ENCODE measurements around the gene KRTAP10-1.

KRTAP10-1 gene

DNA sequence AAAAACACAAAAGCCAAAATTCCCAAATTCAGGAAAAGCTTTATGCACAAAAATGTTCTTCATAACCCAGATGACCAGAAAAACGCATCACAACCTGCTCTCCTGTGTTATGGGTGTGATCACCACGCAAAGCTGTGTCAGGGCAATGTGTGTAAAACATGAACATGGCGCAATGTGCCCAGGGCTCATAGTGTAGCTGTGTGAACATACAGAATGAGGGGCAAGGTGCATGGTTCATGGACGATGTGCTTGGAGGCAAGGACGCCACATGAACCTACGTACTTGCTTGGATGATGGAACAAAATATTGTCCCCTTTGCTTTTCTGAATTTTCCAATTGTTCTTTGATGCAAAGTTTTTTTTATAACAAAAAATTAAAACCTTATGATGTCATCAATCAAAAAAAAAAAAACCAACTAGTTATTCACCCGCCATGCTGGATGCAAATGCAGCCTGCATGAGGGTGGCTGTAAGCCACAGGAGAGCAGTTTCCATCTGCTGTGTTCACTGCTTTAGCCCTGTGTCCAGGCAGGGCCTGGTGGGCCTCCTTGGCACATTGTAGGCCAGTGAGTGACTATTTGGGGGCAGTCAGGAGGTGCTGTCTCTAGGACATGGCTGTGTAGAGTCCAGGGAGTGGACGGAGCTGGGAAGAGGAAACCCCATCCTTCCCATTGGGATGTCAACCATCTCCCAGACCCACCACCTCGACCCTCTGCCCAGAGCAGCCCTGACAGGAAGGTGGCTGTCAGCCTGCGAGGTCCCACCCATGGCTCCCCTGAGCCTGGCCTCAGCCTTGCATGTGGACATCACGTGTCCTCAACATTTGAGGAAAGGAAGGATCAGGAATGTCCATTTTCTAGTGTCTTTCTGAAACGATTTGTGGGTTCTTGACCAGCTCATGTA, 13.6 kb downstream of the KRTAP10-1 start:
- TF ChIP-seq, protein P1, sequence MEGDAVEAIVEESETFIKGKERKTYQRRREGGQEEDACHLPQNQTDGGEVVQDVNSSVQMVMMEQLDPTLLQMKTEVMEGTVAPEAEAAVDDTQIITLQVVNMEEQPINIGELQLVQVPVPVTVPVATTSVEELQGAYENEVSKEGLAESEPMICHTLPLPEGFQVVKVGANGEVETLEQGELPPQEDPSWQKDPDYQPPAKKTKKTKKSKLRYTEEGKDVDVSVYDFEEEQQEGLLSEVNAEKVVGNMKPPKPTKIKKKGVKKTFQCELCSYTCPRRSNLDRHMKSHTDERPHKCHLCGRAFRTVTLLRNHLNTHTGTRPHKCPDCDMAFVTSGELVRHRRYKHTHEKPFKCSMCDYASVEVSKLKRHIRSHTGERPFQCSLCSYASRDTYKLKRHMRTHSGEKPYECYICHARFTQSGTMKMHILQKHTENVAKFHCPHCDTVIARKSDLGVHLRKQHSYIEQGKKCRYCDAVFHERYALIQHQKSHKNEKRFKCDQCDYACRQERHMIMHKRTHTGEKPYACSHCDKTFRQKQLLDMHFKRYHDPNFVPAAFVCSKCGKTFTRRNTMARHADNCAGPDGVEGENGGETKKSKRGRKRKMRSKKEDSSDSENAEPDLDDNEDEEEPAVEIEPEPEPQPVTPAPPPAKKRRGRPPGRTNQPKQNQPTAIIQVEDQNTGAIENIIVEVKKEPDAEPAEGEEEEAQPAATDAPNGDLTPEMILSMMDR (IDR thresholded peaks at IDR 0.05; ENCODE audit: insufficient read depth, low read length, poor library complexity, severe bottlenecking): no peak
- DNase-seq (ENCODE audit: extremely low read depth, insufficient read length): no peak
- no peak overlapping the region for H3K4me3 ChIP-seq (replicated peaks; ENCODE audit: low read depth, low read length)
- H3K27me3 ChIP-seq (replicated peaks; ENCODE audit: control insufficient read depth, insufficient read depth, low read length): no peaks in the 10 kb centered on the region
- no peaks in the 10 kb centered on the region for H3K36me3 ChIP-seq (ENCODE audit: control insufficient read depth, insufficient read depth, low read length)

DNA sequence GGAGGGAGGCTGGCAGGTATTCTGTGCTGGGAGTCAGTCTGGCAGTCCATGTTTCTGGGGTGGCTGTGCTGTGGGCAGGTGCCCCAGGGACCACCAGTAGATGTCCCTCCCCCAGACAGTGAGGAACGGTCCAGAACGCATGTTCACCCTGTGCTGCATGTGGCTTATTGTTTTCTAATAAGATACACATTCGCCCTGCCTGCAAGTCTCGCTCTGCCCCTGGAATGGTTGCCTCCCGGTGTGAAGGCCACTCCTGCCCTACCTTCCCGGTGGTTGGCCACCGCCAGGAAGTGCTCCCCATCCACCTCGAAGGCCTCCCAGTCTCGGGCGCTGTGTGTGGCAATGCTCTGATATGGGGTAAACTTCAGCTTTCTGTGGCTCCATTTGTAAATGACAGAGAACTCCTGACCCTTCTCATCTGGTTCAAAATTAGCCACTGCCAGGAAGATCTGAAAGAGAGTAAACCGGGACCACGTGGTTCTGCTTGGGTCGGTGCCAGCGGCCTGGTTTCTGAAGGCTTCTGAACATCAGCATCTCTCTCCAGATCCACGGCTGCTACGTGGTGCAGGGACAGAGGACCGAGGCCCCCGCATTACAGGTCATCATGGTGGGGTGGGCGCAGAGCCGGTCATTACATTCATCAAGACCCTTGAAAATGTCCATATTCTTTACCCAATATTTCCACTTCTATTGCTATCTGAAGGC, 14.5 kb downstream of the KRTAP10-1 start:
- H3K36me3 ChIP-seq (ENCODE audit: control insufficient read depth, insufficient read depth, low read length): no peaks in the 10 kb centered on the region
- no peak for DNase-seq (ENCODE audit: extremely low read depth, insufficient read length)
- H3K27me3 ChIP-seq (replicated peaks; ENCODE audit: control insufficient read depth, insufficient read depth, low read length): no peaks in the 10 kb centered on the region
- no peak overlapping the region for H3K4me3 ChIP-seq (replicated peaks; ENCODE audit: low read depth, low read length)
- TF ChIP-seq, protein P1 (IDR thresholded peaks at IDR 0.05; ENCODE audit: insufficient read depth, low read length, poor library complexity, severe bottlenecking): no peak

DNA sequence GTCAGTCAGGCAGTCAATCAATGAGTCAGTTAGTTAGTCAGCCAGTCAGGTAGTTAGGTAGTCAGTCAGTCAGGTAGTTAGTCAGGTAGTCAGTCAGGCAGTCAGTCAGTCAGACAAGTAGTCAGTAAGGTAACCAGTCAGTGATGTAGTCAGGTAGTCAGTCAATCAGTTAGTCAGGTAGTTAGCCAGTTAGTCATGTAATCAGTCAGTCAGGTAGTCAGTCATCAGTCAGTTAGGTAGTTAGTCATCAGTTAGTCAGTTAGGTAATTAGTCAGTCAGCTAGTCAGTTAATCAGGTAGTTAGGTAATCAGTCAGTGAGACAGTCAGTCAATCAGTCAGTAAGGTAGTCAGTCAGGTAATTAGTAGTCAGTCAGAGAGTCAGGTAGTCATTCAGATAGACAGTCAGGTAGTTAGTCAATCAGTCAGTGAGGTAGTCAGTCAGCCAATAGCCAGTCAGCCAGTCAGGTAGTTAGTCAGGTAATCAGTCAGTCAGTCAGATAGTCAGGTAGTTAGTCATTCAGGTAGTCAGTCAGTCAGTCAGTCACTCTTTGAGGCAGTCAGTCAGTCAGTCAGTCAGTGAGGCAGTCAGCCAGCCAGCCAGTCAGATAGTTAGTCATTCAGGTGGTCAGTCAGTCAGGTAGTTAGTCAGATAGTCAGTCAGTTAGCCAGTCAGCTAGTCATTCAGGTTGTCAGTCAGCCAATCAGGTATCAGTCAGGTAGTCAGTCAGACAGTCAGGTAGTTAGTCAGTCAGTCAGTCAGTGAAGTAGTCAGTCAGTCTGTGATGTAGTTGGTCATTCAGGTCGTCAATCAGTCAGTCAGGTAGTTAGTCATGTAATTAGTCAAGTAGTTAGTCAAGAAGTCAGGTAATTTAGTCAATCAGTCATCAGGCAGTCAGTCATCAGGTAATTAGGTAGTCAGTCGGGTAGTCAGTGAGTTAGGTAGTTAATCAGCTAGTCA, 15.3 kb downstream of the KRTAP10-1 start:
- Histone ChIP-seq H3K36me3 (ENCODE audit: control insufficient read depth, insufficient read depth, low read length) (no peaks in the 10 kb centered on the region), H3K4me3 (replicated peaks; ENCODE audit: low read depth, low read length) (no peak overlapping the region), H3K27me3 (replicated peaks; ENCODE audit: control insufficient read depth, insufficient read depth, low read length) (no peaks in the 10 kb centered on the region)
- TF ChIP-seq, protein P1 (IDR thresholded peaks at IDR 0.05; ENCODE audit: insufficient read depth, low read length, poor library complexity, severe bottlenecking): no peak
- no peak for DNase-seq (ENCODE audit: extremely low read depth, insufficient read length)

DNA sequence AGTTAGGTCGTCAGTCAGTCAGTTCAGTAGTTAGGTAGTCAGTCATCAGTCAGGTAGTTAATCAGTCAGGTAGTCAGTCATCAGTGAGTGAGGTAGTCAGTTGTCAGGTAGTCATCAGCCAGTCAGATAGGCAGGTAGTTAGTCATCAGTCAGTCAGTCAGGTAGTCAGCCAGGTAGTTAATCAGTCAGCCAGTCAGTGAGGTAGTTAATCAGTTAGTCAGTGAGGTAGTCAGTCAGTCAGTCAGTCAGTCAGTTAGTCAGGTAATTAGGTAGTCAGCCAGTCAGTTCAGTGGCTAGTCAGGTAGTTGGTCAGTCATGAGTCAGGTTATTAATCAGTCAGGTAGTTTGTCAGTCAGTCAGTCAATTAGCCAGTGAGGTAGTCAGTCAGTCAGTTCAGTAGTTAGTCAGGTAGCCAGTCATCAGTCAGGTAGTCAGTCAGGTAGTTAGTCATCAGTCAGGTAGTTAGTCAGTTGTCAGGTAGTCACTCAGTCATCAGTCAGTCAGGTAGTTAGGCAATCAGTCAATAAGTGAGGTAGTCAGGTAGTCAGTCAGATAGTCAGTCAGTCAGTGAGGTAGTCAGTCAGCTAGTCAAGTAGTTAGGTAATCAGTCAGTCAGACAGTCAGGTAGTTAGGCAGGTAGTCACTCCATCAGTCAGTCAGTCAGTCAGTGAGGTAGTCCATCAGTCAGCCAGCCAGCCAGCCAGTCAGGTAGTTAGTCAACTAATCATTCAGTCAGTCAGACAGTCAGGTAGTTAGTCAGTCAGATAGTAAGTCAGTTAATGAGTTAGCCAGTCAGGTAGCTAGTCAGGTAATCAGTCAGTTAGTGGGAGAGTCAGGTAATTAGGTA, 16.2 kb downstream of the KRTAP10-1 start:
- H3K36me3 ChIP-seq (ENCODE audit: control insufficient read depth, insufficient read depth, low read length): no peaks in the 10 kb centered on the region
- TF ChIP-seq, protein P1 (IDR thresholded peaks at IDR 0.05; ENCODE audit: insufficient read depth, low read length, poor library complexity, severe bottlenecking): no peak
- H3K27me3 ChIP-seq (replicated peaks; ENCODE audit: control insufficient read depth, insufficient read depth, low read length): no peaks in the 10 kb centered on the region
- no peak for DNase-seq (ENCODE audit: extremely low read depth, insufficient read length)
- H3K4me3 ChIP-seq (replicated peaks; ENCODE audit: low read depth, low read length): no peak overlapping the region

DNA sequence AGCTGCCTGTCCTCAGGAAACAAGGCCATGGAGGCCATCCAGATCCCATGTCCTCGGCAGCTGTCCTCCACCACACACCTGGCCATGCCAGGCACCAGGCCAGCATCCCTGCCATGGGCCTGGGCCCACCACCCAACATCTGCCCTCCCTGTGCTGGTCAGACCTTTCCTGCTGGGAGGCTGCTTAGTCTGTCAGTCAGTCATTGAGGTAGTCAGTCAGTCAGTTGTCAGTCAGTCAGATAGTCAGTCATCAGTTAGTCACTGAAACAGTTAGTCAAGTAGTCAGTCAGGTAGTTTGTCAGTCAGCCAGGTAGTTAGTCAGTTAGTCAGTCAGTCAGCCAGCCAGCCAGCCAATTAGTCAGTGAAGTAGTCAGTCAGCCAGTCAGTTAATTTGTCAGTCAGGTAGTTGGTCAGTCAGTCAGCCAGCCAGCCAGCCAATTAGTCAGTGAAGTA, 17.2 kb downstream of the KRTAP10-1 start:
- DNase-seq (ENCODE audit: extremely low read depth, insufficient read length): no peak
- Histone ChIP-seq H3K36me3 (ENCODE audit: control insufficient read depth, insufficient read depth, low read length) (no peaks in the 10 kb centered on the region), H3K4me3 (replicated peaks; ENCODE audit: low read depth, low read length) (no peak overlapping the region), H3K27me3 (replicated peaks; ENCODE audit: control insufficient read depth, insufficient read depth, low read length) (no peaks in the 10 kb centered on the region)
- TF ChIP-seq, protein P1 (IDR thresholded peaks at IDR 0.05; ENCODE audit: insufficient read depth, low read length, poor library complexity, severe bottlenecking): no peak

All from GM06990 (cell line).